NT2/D1 (cell line): ENCODE measurements around the gene PACSIN2.
"Not testable (repeated sequence)": the region's sequence is repeated elsewhere in the genome, so short reads cannot be mapped to it uniquely, and the experiment has no call there.

Experiments
- DNase-seq: peaks from one replicate; pipeline ENCODE4 v3.0.0-alpha.2; 2011; ENCODE audit warnings: low read depth, low spot score
- H3K27me3 ChIP-seq: 2 replicates; pipeline ENCODE4 v1.6.0; 2011; ENCODE audit warnings: mild to moderate bottlenecking; ENCODE audit not compliant: insufficient read length, insufficient read depth
- H3K36me3 ChIP-seq: 2 replicates; pipeline ENCODE4 v1.6.1; 2011; ENCODE audit warnings: mild to moderate bottlenecking, low read length, mixed read lengths; ENCODE audit not compliant: insufficient read depth, insufficient read length
- H3K4me1 ChIP-seq: 2 replicates; pipeline ENCODE4 v1.5.1; 2011; ENCODE audit not compliant: insufficient read depth, insufficient read length
- H3K4me3 ChIP-seq: 2 replicates; pipeline ENCODE4 v1.5.1; 2011; ENCODE audit warnings: low read depth; ENCODE audit not compliant: insufficient read length
- H3K9ac ChIP-seq: 2 replicates; pipeline ENCODE4 v1.6.0; 2011; ENCODE audit warnings: low read depth; ENCODE audit not compliant: insufficient read length
- H3K9me3 ChIP-seq: 2 replicates; pipeline ENCODE4 v1.5.1; 2011; ENCODE audit warnings: mild to moderate bottlenecking, low read length; ENCODE audit not compliant: insufficient read depth
- SUZ12 ChIP-seq: IDR thresholded peaks from 2 replicates; pipeline ENCODE4 v1.6.1; 2011; ENCODE audit not compliant: insufficient read length, insufficient read depth; ENCODE audit errors: extremely low read depth
- YY1 ChIP-seq: IDR thresholded peaks from 2 replicates; pipeline ENCODE4 v1.6.1; 2011; ENCODE audit not compliant: insufficient read length, insufficient read depth
- ZNF274 ChIP-seq: IDR thresholded peaks from 2 replicates; pipeline ENCODE4 v1.6.1; 2011; ENCODE audit warnings: mild to moderate bottlenecking, low read depth, low read length

The PACSIN2 gene

DNA sequence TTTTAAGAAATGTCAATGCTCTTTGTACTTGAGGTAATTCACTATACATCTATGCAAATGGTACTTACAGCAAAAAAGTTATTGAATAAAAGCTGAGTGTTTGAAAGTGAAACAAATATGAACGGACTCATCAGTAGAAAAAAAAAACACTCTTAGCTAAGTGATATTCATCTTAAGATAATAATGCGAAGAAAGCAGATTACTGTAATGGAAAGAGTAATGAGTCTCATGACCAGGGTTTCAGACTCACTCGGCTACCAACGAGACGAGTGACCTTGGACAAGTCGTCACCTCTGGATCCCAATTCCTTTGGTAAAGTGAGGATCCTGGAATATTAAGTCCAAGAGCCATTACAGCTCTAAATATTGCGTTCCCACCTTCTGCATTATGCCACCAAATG, 57.0 kb downstream of the PACSIN2 start:
- TF ChIP-seq ZNF274 = no peak
- TF ChIP-seq SUZ12 = no peak
- no peak for TF ChIP-seq YY1
- no peak for DNase-seq
- Histone ChIP-seq H3K4me3 (no peak overlapping the region), H3K9me3 (no peaks in the 10 kb centered on the region), H3K27me3 (no peaks in the 10 kb centered on the region), H3K4me1 (peaks cover 10% of the 10 kb centered on the region), H3K36me3 (peaks cover 2% of the 10 kb centered on the region), H3K9ac (no peak overlapping the region)

DNA sequence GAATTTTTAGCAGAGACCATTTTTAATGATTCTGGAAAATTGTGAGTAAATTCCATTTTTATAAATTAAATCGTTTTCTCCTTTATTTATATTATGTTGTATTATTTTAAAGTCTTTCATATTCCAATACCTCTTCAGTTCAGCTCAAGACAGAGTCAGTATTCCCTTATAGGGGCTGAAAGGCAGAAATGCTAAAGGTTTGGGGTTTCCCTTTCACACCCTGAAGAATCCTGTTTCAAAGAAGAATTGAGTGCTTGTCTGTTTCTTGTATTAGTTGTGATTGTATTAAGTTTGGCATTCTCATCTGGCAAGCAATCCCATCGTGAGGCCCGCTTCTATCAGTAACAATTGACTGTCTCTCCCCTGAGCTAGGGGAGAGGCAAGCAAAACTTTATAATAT, 57.4 kb downstream of the PACSIN2 start:
- Histone ChIP-seq H3K4me3 (no peak overlapping the region), H3K4me1 (peaks cover 6% of the 10 kb centered on the region), H3K9me3 (no peaks in the 10 kb centered on the region), H3K9ac (no peak overlapping the region), H3K36me3 (peaks cover 2% of the 10 kb centered on the region), H3K27me3 (no peaks in the 10 kb centered on the region)
- TF ChIP-seq ZNF274 (no peak), SUZ12 (no peak), YY1 (no peak)
- DNase-seq = no peak

DNA sequence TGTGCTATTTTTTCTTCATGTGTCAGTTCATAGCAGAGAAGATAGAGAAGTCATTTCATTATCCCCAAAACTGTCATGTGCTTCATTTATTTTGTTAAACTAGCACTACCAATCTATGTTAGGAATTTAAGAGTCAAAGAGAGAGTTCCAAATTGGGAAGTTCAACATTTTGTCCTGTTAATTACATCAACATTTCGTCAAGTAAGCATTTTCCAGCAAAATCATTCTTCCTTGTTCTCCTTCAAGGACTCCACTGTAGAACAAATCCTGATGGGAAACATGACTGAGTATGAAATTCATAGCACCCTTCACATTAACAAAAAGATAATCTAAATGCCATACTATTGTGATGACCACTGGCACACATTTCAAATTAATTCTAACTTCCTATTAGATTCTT, 59.1 kb downstream of the PACSIN2 start:
- peaks cover 4% of the 10 kb centered on the region for H3K4me1 ChIP-seq
- no peak overlapping the region for H3K9ac ChIP-seq
- TF ChIP-seq ZNF274 (no peak), YY1 (no peak), SUZ12 (no peak)
- H3K36me3 ChIP-seq = peaks cover 3% of the 10 kb centered on the region
- no peak for DNase-seq
- H3K9me3 ChIP-seq = no peaks in the 10 kb centered on the region
- no peak overlapping the region for H3K4me3 ChIP-seq
- H3K27me3 ChIP-seq = no peaks in the 10 kb centered on the region

DNA sequence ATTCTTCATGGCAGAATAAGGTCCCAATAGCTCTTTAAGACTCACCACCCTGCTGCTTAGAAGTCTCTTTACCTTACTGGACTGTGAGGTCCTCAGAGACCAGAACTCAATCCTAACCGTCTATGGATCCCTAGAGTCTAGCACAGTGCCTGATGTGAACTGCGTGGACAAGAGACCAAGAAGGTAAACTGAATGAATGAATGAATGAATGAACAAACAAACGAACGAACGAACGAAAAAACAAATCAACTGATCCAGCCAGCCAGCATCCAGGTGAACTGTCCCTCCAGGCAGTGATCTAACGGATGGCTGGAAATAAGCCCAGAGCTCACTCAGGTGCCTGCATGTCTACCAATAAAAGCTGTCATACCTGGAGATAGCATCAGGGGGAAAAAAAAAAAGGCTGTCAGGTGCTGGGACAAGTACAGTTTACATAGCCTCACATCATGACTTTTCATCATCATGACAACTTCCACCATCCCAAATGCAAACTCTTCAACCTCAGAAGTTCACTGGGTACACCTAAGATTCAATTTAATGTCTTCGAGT, 59.8 kb downstream of the PACSIN2 start:
- Histone ChIP-seq H3K9me3 (no peaks in the 10 kb centered on the region), H3K27me3 (no peaks in the 10 kb centered on the region), H3K4me1 (peaks cover 5% of the 10 kb centered on the region), H3K9ac (no peak overlapping the region), H3K36me3 (peaks cover 5% of the 10 kb centered on the region), H3K4me3 (no peak overlapping the region)
- TF ChIP-seq SUZ12 (no peak), ZNF274 (no peak), YY1 (no peak)
- no peak for DNase-seq

DNA sequence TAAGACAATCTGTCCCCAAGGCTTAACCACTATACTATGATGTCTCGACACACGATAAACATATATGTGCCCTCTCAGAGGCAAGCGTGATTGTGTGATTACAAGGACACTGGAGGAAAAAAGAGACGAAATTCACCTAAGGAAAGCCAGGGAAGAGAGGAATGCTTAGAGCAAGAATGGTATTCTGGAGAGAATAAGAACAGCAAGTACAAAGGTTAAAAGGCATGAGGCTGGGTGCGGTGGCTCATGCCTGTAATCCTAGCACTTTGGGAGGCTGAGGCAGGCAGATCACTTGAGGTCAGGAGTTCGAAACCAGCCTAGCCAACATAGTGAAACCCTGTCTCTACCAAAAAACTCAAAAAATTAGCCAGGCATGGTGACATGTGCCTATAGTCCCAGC, 61.2 kb downstream of the PACSIN2 start:
- not testable (repeated sequence) for H3K27me3 ChIP-seq, H3K4me1 ChIP-seq, H3K9ac ChIP-seq, H3K36me3 ChIP-seq, H3K9me3 ChIP-seq, DNase-seq, H3K4me3 ChIP-seq

DNA sequence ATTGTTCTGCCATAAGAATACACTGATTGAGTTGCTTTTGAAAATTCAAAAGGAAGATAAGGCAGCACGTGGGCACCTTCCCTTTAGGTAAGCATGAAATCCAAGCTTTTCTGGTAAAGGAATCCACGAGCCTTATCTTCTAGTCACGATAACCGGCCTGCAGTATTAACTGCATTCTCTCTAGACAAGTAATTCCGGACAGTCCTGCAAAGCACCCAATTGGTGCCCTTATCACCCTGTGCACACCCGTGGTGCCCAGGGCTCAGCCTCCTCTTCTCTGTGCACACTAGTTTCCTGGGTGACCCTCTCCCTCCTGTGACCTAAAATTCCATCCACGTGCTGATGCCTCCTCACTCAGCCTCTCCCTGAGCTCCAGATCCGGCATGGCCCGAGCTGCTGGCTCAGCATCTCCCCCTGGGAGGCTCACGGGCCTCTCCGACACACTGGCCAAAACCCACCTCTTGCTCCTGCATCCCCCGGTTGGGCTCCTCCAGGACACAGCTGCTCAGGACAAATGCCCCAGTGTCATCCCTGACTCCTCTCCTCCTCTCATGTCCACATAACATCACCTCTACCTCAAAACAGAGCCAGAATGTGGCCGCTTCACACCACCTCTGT, 63.7 kb downstream of the PACSIN2 start:
- DNase-seq = no peak
- Histone ChIP-seq H3K9ac (no peak overlapping the region), H3K4me1 (peaks cover 12% of the 10 kb centered on the region), H3K36me3 (peaks cover 8% of the 10 kb centered on the region), H3K4me3 (no peak overlapping the region), H3K27me3 (no peaks in the 10 kb centered on the region), H3K9me3 (no peaks in the 10 kb centered on the region)
- no peak for TF ChIP-seq ZNF274
- no peak for TF ChIP-seq YY1
- TF ChIP-seq SUZ12 = no peak

DNA sequence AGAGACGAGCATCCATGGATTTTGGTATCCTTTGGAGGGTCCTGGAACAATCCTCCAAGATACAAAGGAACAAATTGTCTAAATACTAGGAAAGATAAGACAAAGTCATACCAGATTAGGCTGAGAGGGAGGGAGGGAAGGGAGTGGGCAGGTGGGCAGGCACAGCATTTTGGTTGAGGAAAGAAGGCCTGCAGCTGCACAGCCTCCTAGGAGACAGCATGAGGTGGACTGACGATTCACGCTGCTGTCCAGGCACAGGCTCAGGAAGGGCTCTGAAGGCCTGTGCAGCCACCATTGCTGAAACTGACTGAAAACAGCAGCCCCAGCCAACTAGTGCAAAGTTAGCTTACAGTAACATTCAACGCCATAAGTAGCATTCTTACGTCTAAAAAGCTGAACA, 64.7 kb downstream of the PACSIN2 start:
- TF ChIP-seq ZNF274 = no peak
- no peak for TF ChIP-seq YY1
- TF ChIP-seq SUZ12 = no peak
- Histone ChIP-seq H3K36me3 (peaks cover 11% of the 10 kb centered on the region), H3K9me3 (no peaks in the 10 kb centered on the region), H3K4me3 (no peak overlapping the region), H3K27me3 (no peaks in the 10 kb centered on the region), H3K9ac (no peak overlapping the region), H3K4me1 (peaks cover 14% of the 10 kb centered on the region)
- no peak for DNase-seq

DNA sequence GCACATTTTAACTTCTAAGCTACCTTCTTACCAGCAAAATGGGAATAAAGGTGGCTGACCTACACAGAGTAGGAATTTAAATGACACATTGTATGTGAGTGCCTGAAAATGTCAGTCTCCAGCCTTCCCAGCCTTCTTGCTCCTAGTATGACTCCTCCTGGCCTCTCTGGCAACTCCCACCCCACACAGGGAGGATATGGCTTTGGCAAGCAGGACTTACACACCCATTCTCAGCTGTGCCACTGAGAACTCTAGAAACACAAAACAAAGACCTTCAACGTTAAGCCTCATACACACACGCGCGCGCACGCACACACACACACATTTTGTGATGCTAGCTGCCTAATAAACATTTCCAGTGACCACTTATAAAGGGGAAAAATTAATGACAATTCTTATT, 65.8 kb downstream of the PACSIN2 start:
- H3K36me3 ChIP-seq = peaks cover 13% of the 10 kb centered on the region
- no peak for DNase-seq
- H3K4me3 ChIP-seq = no peak overlapping the region
- no peak for TF ChIP-seq SUZ12
- TF ChIP-seq YY1 = no peak
- no peak for TF ChIP-seq ZNF274
- no peaks in the 10 kb centered on the region for H3K9me3 ChIP-seq
- peaks cover 16% of the 10 kb centered on the region for H3K4me1 ChIP-seq
- H3K9ac ChIP-seq = no peak overlapping the region
- no peaks in the 10 kb centered on the region for H3K27me3 ChIP-seq
